ENCODE data around the gene MAP2K1. TPM values are rescaled to one million over a fixed set of nuclear protein-coding genes. Genes with fewer than 3 reads are reported as not detected.
"Not testable (repeated sequence)": the region's sequence is repeated elsewhere in the genome, so short reads cannot be mapped to it uniquely, and the experiment has no call there.

Gene MAP2K1
- total and polyA plus RNA-seq, 8 donors, result 46.3 to 60.4 (median 52.8) TPM

- Histone ChIP-seq H3K36me3 (peaks cover 9 to 80% of the 10 kb centered on the region in 2 donors), H3K9me3 (no peaks in the 10 kb centered on the region), H3K4me3 (peak within 1 kb of the TSS; percentile 86 to 91), H3K27ac (peak within 1 kb of the TSS; percentile 79 to 90), H3K4me1 (peaks cover 14 to 68% of the 10 kb centered on the region in 2 donors), H3K27me3 (no peaks in the 10 kb centered on the region)
- DNase-seq (peak; percentile 93 to 100 (median 96)), ATAC-seq (peak; percentile 98)
- TF ChIP-seq, protein P1, sequence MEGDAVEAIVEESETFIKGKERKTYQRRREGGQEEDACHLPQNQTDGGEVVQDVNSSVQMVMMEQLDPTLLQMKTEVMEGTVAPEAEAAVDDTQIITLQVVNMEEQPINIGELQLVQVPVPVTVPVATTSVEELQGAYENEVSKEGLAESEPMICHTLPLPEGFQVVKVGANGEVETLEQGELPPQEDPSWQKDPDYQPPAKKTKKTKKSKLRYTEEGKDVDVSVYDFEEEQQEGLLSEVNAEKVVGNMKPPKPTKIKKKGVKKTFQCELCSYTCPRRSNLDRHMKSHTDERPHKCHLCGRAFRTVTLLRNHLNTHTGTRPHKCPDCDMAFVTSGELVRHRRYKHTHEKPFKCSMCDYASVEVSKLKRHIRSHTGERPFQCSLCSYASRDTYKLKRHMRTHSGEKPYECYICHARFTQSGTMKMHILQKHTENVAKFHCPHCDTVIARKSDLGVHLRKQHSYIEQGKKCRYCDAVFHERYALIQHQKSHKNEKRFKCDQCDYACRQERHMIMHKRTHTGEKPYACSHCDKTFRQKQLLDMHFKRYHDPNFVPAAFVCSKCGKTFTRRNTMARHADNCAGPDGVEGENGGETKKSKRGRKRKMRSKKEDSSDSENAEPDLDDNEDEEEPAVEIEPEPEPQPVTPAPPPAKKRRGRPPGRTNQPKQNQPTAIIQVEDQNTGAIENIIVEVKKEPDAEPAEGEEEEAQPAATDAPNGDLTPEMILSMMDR (IDR thresholded peaks at IDR 0.05), result peak; percentile 95 to 98
- intact Hi-C loops (cut with DNase I), result loop anchor here in 1 of 2 donors (10.0 kb wide), 1 partner anchor 103 kb away; no protein-coding TSS in a partner anchor
These were observed 111.1 kb downstream of the MAP2K1 start, which contains the start of gene SNAPC5 for GRCh38 chr15:66497502-66498455. Gene SNAPC5, minus strand, starts transcription at chr15:66497762. Its CDS starts 31 bp downstream, at chr15:66497731.

DNA sequence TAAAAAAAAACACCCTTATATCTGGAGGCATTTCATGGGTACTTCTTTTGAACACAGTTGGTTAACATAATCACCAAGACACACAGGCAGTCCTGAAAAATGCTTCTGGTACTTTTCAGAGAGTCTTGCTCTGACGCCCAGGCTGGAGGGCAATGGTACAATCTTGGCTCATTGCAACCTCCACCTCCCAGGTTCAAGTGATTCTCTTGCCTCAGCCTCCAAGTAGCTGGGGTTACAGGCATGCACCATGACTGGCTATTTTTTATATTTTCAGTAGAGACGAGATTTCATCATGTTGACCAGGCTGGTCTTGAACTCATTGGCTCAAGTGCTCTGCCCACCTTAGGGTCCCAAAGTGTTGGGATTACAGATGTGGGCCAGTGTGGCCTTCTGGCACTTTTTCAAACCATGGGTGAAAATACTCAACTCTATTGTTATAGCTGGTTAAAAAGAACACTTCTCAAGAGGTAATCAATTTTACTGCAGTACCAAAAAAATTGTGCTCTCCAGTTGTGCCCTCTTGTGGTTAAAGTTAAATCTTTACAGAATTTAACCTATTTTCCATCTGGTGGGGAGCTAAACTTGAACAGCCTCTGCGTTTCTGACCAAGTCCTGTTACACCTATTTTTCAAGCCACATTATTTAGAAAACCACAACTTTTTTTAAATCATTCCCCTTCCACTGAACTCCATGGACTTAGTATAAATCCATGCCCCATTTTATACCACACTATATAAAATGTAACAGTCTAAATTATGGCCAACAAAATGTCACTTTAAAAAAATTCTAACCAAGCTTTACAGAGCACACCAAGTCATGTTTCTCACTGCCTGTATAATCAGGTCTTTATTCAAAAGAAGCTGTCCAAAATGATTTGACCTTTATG is 112.0 kb downstream of the MAP2K1 start:
- intact Hi-C loops (cut with DNase I), result loop anchor here in 1 of 2 donors (10.0 kb wide), 1 partner anchor 104 kb away; no protein-coding TSS in a partner anchor
- H3K4me1 ChIP-seq, result peaks cover 21 to 71% of the 10 kb centered on the region in 2 donors
- H3K9me3 ChIP-seq, result no peaks in the 10 kb centered on the region
- no peak for ATAC-seq
- TF ChIP-seq, protein P1 (IDR thresholded peaks at IDR 0.05), result no peak
- no peak overlapping the region for H3K4me3 ChIP-seq
- H3K27me3 ChIP-seq, result no peaks in the 10 kb centered on the region
- DNase-seq, result peak in 1 of 4 donors; percentile 33
- peaks cover 9 to 75% of the 10 kb centered on the region in 2 donors for H3K36me3 ChIP-seq
- H3K27ac ChIP-seq, result peak overlapping the region in 1 of 2 donors; percentile 90

GRCh38 chr15:66500346-66500745 is 113.6 kb downstream of the MAP2K1 start:
- ATAC-seq; H3K4me3 ChIP-seq; DNase-seq; H3K27ac ChIP-seq; H3K9me3 ChIP-seq; H3K27me3 ChIP-seq; intact Hi-C loops (cut with DNase I): not testable (repeated sequence)
- Histone ChIP-seq H3K4me1 (peaks cover 21 to 65% of the 10 kb centered on the region in 2 donors), H3K36me3 (peaks cover 9 to 61% of the 10 kb centered on the region in 2 donors)

DNA sequence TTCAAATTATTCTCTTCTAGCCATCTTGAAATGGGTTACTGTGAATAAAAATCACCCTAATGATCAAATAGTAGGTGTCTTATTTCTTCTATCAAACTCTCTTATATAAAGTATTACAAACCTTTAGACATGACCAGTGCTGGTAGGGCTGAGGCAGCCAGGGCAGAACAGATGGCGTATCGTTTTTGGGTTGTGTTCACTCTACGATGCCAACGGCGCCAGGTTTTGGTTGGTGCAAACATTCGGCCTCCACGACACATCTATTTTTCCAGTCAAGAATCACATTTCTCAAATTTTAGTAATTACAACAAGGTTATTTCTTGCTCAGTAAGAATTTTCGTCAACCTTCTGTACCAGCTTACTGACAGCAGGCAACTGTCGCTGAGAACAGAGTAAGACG is 115.8 kb downstream of the MAP2K1 start:
- Histone ChIP-seq H3K9me3 (no peaks in the 10 kb centered on the region), H3K4me1 (peaks cover 13 to 61% of the 10 kb centered on the region in 2 donors), H3K4me3 (peak overlapping the region in 1 of 2 donors; percentile 94), H3K27ac (no peak overlapping the region), H3K27me3 (no peaks in the 10 kb centered on the region), H3K36me3 (peaks cover 9 to 53% of the 10 kb centered on the region in 2 donors)
- intact Hi-C loops (cut with DNase I), result no loop called here
- TF ChIP-seq, protein P1 (IDR thresholded peaks at IDR 0.05), result no peak
- DNase-seq (no peak), ATAC-seq (no peak)

- DNase-seq; H3K27ac ChIP-seq; H3K9me3 ChIP-seq; intact Hi-C loops (cut with DNase I); ATAC-seq; H3K27me3 ChIP-seq: not testable (repeated sequence)
- H3K4me3 ChIP-seq, result peak overlapping the region; percentile 70 to 94
- peaks cover 9 to 51% of the 10 kb centered on the region in 2 donors for H3K36me3 ChIP-seq
- H3K4me1 ChIP-seq, result peaks cover 13 to 55% of the 10 kb centered on the region in 2 donors
These were observed 116.4 kb downstream of the MAP2K1 start for GRCh38 chr15:66503041-66503648.

Measured in left lung (tissue), 10 donors.